Measurements from ENCODE around the gene SCUBE3. TPM values are rescaled to one million over a fixed set of nuclear protein-coding genes. Genes with fewer than 3 reads are reported as not detected.

The SCUBE3 gene
- total and polyA plus RNA-seq, 10 donors: 0.03 to 0.43 (median 0.11) TPM; not detected in 1

DNA sequence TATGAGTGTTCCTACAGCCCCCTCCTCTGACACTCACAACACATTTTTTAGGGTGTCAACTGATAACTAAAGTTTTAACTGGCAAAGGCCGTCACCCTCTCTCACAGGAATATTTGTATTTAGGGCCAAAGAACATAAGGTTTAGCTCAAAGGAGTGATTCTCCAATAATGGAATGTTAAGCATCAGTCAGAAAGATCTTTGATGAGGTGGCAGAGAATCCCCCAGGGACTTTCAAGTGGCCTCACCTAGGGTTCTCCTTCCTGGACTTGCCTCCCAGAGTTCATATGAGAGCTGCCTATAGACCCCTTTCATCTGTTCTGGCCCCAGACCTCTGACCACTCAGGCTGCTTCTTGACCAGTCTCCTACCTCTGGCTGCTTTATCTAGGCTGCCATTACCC, 7.4 kb upstream of the SCUBE3 start:
- WGBS, 5 donors: 80 to 93% (median 88%) methylated on average over 1 of the region's 1 CpG

GRCh38 chr6:35208419-35208818, 5.3 kb upstream of the SCUBE3 start:
- Histone ChIP-seq H3K9me3 (no peaks in the 10 kb centered on the region), H3K36me3 (no peaks in the 10 kb centered on the region), H3K4me3 (no peak overlapping the region), H3K27ac (no peak overlapping the region), H3K4me1 (peaks cover 0 to 5% (median 3%) of the 10 kb centered on the region in 6 donors), H3K27me3 (replicated peaks in 1 of 7) (peaks cover 0 to 87% (median 11%) of the 10 kb centered on the region in 7 donors)
- TF ChIP-seq CTCF (IDR thresholded peaks at IDR 0.05 in 8 of 11, conservative IDR thresholded peaks at IDR 0.05 in 3 of 11) (no peak), POLR2A (IDR thresholded peaks at IDR 0.05) (no peak), POLR2AphosphoS5 (IDR thresholded peaks at IDR 0.05) (no peak)
- intact Hi-C loops (cut with DNase I; ENCODE audit: low total_unique reads): loop anchor here (5.0 to 10.0 kb wide), 2 partner anchors 61 to 224 kb away; no protein-coding TSS in a partner anchor
- DNase-seq: no peak
- 33 to 51% (median 44%) methylated on average over 4 of the region's 4 CpGs for WGBS, 5 donors

More for the DNA sequence above, 7.4 kb upstream of the SCUBE3 start:
- H3K4me3 ChIP-seq: no peak overlapping the region
- no peaks in the 10 kb centered on the region for H3K9me3 ChIP-seq
- no peak for TF ChIP-seq POLR2AphosphoS5 (IDR thresholded peaks at IDR 0.05)
- no peak for TF ChIP-seq CTCF (IDR thresholded peaks at IDR 0.05 in 8 of 11, conservative IDR thresholded peaks at IDR 0.05 in 3 of 11)
- TF ChIP-seq POLR2A (IDR thresholded peaks at IDR 0.05): no peak
- H3K27me3 ChIP-seq (replicated peaks in 1 of 7): peaks cover 0 to 70% (median 6%) of the 10 kb centered on the region in 7 donors
- intact Hi-C loops (cut with DNase I; ENCODE audit: low total_unique reads): loop anchor here (5.0 to 10.0 kb wide), 2 partner anchors 59 to 222 kb away; no protein-coding TSS in a partner anchor
- DNase-seq: no peak
- H3K27ac ChIP-seq: no peak overlapping the region
- H3K4me1 ChIP-seq: no peaks in the 10 kb centered on the region
- no peaks in the 10 kb centered on the region for H3K36me3 ChIP-seq

GRCh38 chr6:35209081-35209480, 4.7 kb upstream of the SCUBE3 start:
- intact Hi-C loops (cut with DNase I; ENCODE audit: low total_unique reads): loop anchor here (5.0 to 10.0 kb wide), 2 partner anchors 62 to 224 kb away; no protein-coding TSS in a partner anchor
- Histone ChIP-seq H3K4me3 (no peak overlapping the region), H3K9me3 (no peaks in the 10 kb centered on the region), H3K4me1 (peaks cover 0 to 12% (median 10%) of the 10 kb centered on the region in 6 donors), H3K27me3 (replicated peaks in 1 of 7) (peaks cover 3 to 87% (median 17%) of the 10 kb centered on the region in 7 donors), H3K36me3 (no peaks in the 10 kb centered on the region), H3K27ac (no peak overlapping the region)
- DNase-seq: no peak
- WGBS, 5 donors: 10 to 26% (median 20%) methylated on average over 1 of the region's 1 CpG
- TF ChIP-seq CTCF (IDR thresholded peaks at IDR 0.05 in 8 of 11, conservative IDR thresholded peaks at IDR 0.05 in 3 of 11) (no peak), POLR2AphosphoS5 (IDR thresholded peaks at IDR 0.05) (no peak), POLR2A (IDR thresholded peaks at IDR 0.05) (no peak)

DNA sequence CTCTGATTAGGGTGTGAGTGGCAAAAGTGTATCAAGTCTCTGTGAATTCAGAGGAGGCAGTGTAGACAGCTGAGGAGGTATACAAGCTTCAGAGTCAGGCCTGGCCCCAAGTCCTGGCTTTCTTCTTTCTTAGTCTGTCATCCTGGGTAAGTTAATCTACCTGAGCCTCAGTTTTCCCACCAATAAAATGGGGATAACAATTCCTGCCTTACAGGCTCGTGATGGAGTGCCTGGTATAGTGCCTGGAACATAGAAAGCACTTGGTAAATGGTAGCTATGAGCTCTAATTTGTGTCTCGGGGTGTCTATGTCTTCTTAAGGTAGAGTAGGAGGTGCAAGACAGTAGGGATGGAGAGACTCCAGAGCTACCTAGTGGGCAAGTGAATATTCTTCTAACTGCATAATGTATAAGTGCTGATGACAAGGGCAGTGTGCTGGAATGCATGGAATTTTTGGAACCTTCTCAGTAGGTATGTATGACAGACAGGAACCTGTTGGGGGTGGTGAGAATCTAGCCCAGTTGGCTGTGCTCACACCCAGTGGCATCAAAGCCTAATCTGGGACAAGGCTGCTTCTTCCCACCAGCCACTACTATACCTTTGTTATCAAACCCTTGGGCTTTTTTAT, 4.0 kb upstream of the SCUBE3 start:
- intact Hi-C loops (cut with DNase I; ENCODE audit: low total_unique reads): loop anchor here (5.0 to 10.0 kb wide), 2 partner anchors 62 to 225 kb away; no protein-coding TSS in a partner anchor
- no peaks in the 10 kb centered on the region for H3K9me3 ChIP-seq
- no peak for DNase-seq
- no peak overlapping the region for H3K4me3 ChIP-seq
- H3K27ac ChIP-seq: no peak overlapping the region
- no peak for TF ChIP-seq POLR2A (IDR thresholded peaks at IDR 0.05)
- no peak for TF ChIP-seq POLR2AphosphoS5 (IDR thresholded peaks at IDR 0.05)
- no peak for TF ChIP-seq CTCF (IDR thresholded peaks at IDR 0.05 in 8 of 11, conservative IDR thresholded peaks at IDR 0.05 in 3 of 11)
- 74 to 88% (median 77%) methylated on average over 2 of the region's 2 CpGs for WGBS, 5 donors
- H3K36me3 ChIP-seq: no peaks in the 10 kb centered on the region
- peaks cover 3 to 88% (median 22%) of the 10 kb centered on the region in 7 donors for H3K27me3 ChIP-seq (replicated peaks in 1 of 7)
- H3K4me1 ChIP-seq: peaks cover 0 to 19% (median 16%) of the 10 kb centered on the region in 6 donors
